ENCODE measurements around the gene ADAMTS8. TPM values are rescaled to one million over a fixed set of nuclear protein-coding genes. Genes with fewer than 3 reads are reported as not detected.

ADAMTS8 gene
- total RNA-seq, 1 experiment from 2014 or later = 0.07 TPM

GRCh38 chr11:130400781-130401483, 27.5 kb downstream of the ADAMTS8 start:
- Histone ChIP-seq H3K4me3 (replicated peaks in 1 of 2; ENCODE audit: low read depth in 1 of 2, low read length in 2 of 2) (no peak overlapping the region), H4K20me1 (ENCODE audit: insufficient read depth) (no peaks in the 10 kb centered on the region), H3K79me2 (ENCODE audit: insufficient read depth, low read length) (no peaks in the 10 kb centered on the region), H3K9me3 (ENCODE audit: control insufficient read depth in 1 of 2, insufficient read depth in 1 of 2, low read depth in 1 of 2, low read length in 2 of 2) (no peaks in the 10 kb centered on the region), H3K4me1 (ENCODE audit: control insufficient read depth in 1 of 2, insufficient read depth in 2 of 2, low read length in 2 of 2) (no peaks in the 10 kb centered on the region), H3K27me3 (ENCODE audit: insufficient read depth, low read length) (peaks cover 8% of the 10 kb centered on the region; the same call in 1 of the 2 replicates), H3K9ac (ENCODE audit: low read length) (no peak overlapping the region), H3K36me3 (ENCODE audit: control insufficient read depth in 1 of 2, insufficient read depth in 2 of 2, low read length in 2 of 2) (no peaks in the 10 kb centered on the region), H3K4me2 (ENCODE audit: low read length) (no peak overlapping the region), H3K9me2 (ENCODE audit: insufficient read depth) (no peaks in the 10 kb centered on the region), H3K27ac (ENCODE audit: low read depth, low read length) (no peak overlapping the region), H2AFZ (ENCODE audit: low read depth, low read length, poor library complexity, severe bottlenecking) (no peak overlapping the region)
- DNase-seq (ENCODE audit: low read depth, low spot score) (no peak), ATAC-seq (no peak)
- no peak for TF ChIP-seq EGR1 (IDR thresholded peaks at IDR 0.05; ENCODE audit: low read depth)
- TF ChIP-seq EZH2 (IDR thresholded peaks at IDR 0.05) = no peak
- no peak for TF ChIP-seq EZH2phosphoT487 (IDR thresholded peaks at IDR 0.05; ENCODE audit: borderline replicate concordance)
- no peak for TF ChIP-seq CEBPB (IDR thresholded peaks at IDR 0.05; ENCODE audit: low read depth)
- TF ChIP-seq TCF7L2 (IDR thresholded peaks at IDR 0.05; ENCODE audit: borderline replicate concordance, extremely low read depth, insufficient read depth, insufficient read length) = no peak
- TF ChIP-seq YY1 (IDR thresholded peaks at IDR 0.05; ENCODE audit: extremely low read depth, insufficient replicate concordance, low read depth, low read length) = no peak
- ChIA-PET POLR2A (no interaction called here), RAD21 (ENCODE audit: low non-redundant PET in 1 of 2, low total read pairs in 2 of 2, uncharacterized antibody in 2 of 2, unreplicated experiment in 2 of 2) (no interaction called here), CTCF (no interaction called here)
- intact Hi-C loops (cut with micrococcal nuclease) = no loop called here
- BruUV-seq (replicated peaks) = no TSS peak

- H3K4me1 ChIP-seq (ENCODE audit: control insufficient read depth in 1 of 2, insufficient read depth in 2 of 2, low read length in 2 of 2) = no peaks in the 10 kb centered on the region
- TF ChIP-seq POLR2A (IDR thresholded peaks at IDR 0.05; ENCODE audit: borderline replicate concordance, extremely low read depth, insufficient read depth, insufficient read length) (no peak), EZH2phosphoT487 (IDR thresholded peaks at IDR 0.05; ENCODE audit: borderline replicate concordance) (no peak)
- no TSS peak for BruUV-seq (replicated peaks)
- no peak overlapping the region for H2AFZ ChIP-seq (ENCODE audit: low read depth, low read length, poor library complexity, severe bottlenecking)
- ChIA-PET RAD21 (ENCODE audit: low non-redundant PET in 1 of 2, low total read pairs in 2 of 2, uncharacterized antibody in 2 of 2, unreplicated experiment in 2 of 2) (no interaction called here), CTCF (no interaction called here), POLR2A (no interaction called here)
- H3K4me2 ChIP-seq (ENCODE audit: low read length) = no peak overlapping the region
- no peaks in the 10 kb centered on the region for H3K9me3 ChIP-seq (ENCODE audit: control insufficient read depth in 1 of 2, insufficient read depth in 1 of 2, low read depth in 1 of 2, low read length in 2 of 2)
- ATAC-seq = no peak
- no peak overlapping the region for H3K4me3 ChIP-seq (replicated peaks in 1 of 2; ENCODE audit: low read depth in 1 of 2, low read length in 2 of 2)
- H3K27me3 ChIP-seq (ENCODE audit: insufficient read depth, low read length) = peaks cover 11% of the 10 kb centered on the region; the same call in 1 of the 2 replicates
- intact Hi-C loops (cut with micrococcal nuclease) = no loop called here
- no peaks in the 10 kb centered on the region for H3K36me3 ChIP-seq (ENCODE audit: control insufficient read depth in 1 of 2, insufficient read depth in 2 of 2, low read length in 2 of 2)
- no peaks in the 10 kb centered on the region for H3K79me2 ChIP-seq (ENCODE audit: insufficient read depth, low read length)
- DNase-seq (ENCODE audit: low read depth, low spot score) = no peak
- no peaks in the 10 kb centered on the region for H3K9me2 ChIP-seq (ENCODE audit: insufficient read depth)
- no peak overlapping the region for H3K9ac ChIP-seq (ENCODE audit: low read length)
- H4K20me1 ChIP-seq (ENCODE audit: insufficient read depth) = no peaks in the 10 kb centered on the region
- H3K27ac ChIP-seq (ENCODE audit: low read depth, low read length) = no peak overlapping the region
Measured at GRCh38 chr11:130399196-130399595, 29.2 kb downstream of the ADAMTS8 start.

Data from HCT116 (cell line).